ENCODE data around the gene WIPF1. TPM values are rescaled to one million over a fixed set of nuclear protein-coding genes. Genes with fewer than 3 reads are reported as not detected.

WIPF1 gene
- total RNA-seq, 1 donor from 2014 or later = 20.6 TPM

- no peaks in the 10 kb centered on the region for H3K27me3 Mint-ChIP-seq (ENCODE audit: low read depth)
- H3K9me3 Mint-ChIP-seq = no peaks in the 10 kb centered on the region
- no peak for TF ChIP-seq CTCF (IDR thresholded peaks at IDR 0.05; ENCODE audit: unreplicated experiment)
- H3K27ac Mint-ChIP-seq = no peak overlapping the region
- no peaks in the 10 kb centered on the region for H3K36me3 Mint-ChIP-seq
- H3K4me3 Mint-ChIP-seq = no peak overlapping the region
- peaks cover 5% of the 10 kb centered on the region for H3K4me1 Mint-ChIP-seq
- DNase-seq (ENCODE audit: low spot score in 2 of 2, unreplicated experiment in 2 of 2) = no peak
These were observed 29.6 kb upstream of the WIPF1 start for GRCh38 chr2:174627216-174627615.

DNA sequence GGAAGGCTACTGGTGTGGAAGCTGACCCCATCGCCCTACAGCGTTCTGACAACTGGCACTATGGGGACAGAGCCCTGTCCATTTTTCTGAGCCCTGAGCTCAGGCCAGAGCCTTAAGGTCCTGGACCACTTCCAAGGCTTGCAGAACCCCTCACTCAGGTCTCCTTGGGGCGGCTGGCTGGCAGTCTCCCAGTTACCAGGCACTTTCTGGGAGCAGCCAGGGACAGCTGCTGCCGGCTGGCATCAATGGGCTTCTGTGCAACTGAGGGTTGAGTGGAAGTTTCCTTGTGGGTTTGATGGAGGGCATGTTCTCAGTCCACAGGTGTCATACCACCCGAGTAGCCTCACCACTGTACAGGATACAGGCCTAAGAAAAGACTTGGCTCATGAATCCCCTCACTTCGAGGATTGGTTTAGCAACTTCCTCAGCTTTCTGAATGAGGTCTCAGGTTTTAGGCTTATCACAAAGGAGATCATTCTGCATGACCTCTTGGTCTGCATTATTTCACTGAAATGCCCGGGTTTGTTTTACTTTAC lies 27.4 kb upstream of the WIPF1 start:
- Mint-ChIP-seq H3K27ac (no peak overlapping the region), H3K9me3 (no peaks in the 10 kb centered on the region), H3K36me3 (no peaks in the 10 kb centered on the region), H3K27me3 (ENCODE audit: low read depth) (no peaks in the 10 kb centered on the region), H3K4me3 (no peak overlapping the region), H3K4me1 (no peaks in the 10 kb centered on the region)
- TF ChIP-seq CTCF (IDR thresholded peaks at IDR 0.05; ENCODE audit: unreplicated experiment) = no peak
- DNase-seq (ENCODE audit: low spot score in 2 of 2, unreplicated experiment in 2 of 2) = no peak

DNA sequence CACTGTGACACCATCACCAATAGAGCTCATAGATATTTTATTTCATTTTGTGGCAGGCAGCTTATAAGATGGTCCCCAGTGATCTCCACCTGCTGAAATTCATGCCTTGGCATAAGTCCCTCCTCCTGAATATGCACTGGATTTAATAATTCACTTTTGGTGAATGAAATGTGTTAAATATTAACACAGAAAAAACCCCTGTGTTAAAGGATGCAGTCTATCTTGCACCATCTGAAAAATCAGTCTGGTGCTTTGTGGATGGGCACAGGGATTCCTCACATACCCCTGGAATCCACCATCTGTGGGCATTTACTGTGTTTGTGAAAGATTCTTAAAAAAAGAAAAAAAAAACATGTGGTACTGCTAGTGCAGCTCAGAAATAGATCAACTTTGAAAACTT lies 26.1 kb upstream of the WIPF1 start:
- no peak for TF ChIP-seq CTCF (IDR thresholded peaks at IDR 0.05; ENCODE audit: unreplicated experiment)
- Mint-ChIP-seq H3K9me3 (no peaks in the 10 kb centered on the region), H3K27me3 (ENCODE audit: low read depth) (no peaks in the 10 kb centered on the region), H3K36me3 (no peaks in the 10 kb centered on the region), H3K4me3 (no peak overlapping the region), H3K4me1 (no peaks in the 10 kb centered on the region), H3K27ac (no peak overlapping the region)
- no peak for DNase-seq (ENCODE audit: low spot score in 2 of 2, unreplicated experiment in 2 of 2)

GRCh38 chr2:174623106-174623637 lies 25.6 kb upstream of the WIPF1 start:
- Mint-ChIP-seq H3K4me1 (no peaks in the 10 kb centered on the region), H3K9me3 (no peaks in the 10 kb centered on the region), H3K4me3 (no peak overlapping the region), H3K27me3 (ENCODE audit: low read depth) (no peaks in the 10 kb centered on the region), H3K27ac (no peak overlapping the region), H3K36me3 (no peaks in the 10 kb centered on the region)
- TF ChIP-seq CTCF (IDR thresholded peaks at IDR 0.05; ENCODE audit: unreplicated experiment) = no peak
- DNase-seq (ENCODE audit: low spot score in 2 of 2, unreplicated experiment in 2 of 2) = no peak

- TF ChIP-seq CTCF (IDR thresholded peaks at IDR 0.05; ENCODE audit: unreplicated experiment) = no peak
- DNase-seq (ENCODE audit: low spot score in 2 of 2, unreplicated experiment in 2 of 2) = no peak
- no peaks in the 10 kb centered on the region for H3K36me3 Mint-ChIP-seq
- no peak overlapping the region for H3K27ac Mint-ChIP-seq
- no peak overlapping the region for H3K4me3 Mint-ChIP-seq
- H3K27me3 Mint-ChIP-seq (ENCODE audit: low read depth) = no peaks in the 10 kb centered on the region
- no peaks in the 10 kb centered on the region for H3K4me1 Mint-ChIP-seq
- H3K9me3 Mint-ChIP-seq = no peaks in the 10 kb centered on the region
These were observed 23.7 kb upstream of the WIPF1 start for GRCh38 chr2:174621323-174621722.

DNA sequence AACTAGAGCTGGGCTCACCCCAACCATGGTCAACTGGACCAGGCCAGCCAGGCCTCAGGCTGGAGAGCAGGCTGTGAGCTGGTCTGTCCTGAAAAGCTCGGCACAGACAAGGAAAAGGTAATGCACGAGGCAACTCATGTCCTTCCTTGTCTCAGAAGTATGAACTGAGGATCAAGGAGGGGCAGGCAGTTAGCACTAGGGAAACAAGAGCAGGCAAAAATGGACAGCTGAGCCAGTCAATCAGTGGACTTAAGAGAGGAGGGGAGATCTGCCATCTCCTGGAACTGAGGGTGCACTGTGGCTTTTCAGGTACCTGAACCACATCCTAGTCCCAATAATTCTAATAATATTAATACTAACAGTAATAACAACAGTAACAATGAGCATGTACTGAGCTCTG lies 20.6 kb upstream of the WIPF1 start:
- no peaks in the 10 kb centered on the region for H3K36me3 Mint-ChIP-seq
- TF ChIP-seq CTCF (IDR thresholded peaks at IDR 0.05; ENCODE audit: unreplicated experiment) = no peak
- H3K27me3 Mint-ChIP-seq (ENCODE audit: low read depth) = no peaks in the 10 kb centered on the region
- H3K4me3 Mint-ChIP-seq = no peak overlapping the region
- no peaks in the 10 kb centered on the region for H3K9me3 Mint-ChIP-seq
- H3K27ac Mint-ChIP-seq = no peak overlapping the region
- no peak for DNase-seq (ENCODE audit: low spot score in 2 of 2, unreplicated experiment in 2 of 2)
- H3K4me1 Mint-ChIP-seq = peaks cover 3% of the 10 kb centered on the region

Data from mesothelial cell of epicardium (in vitro differentiated cells).